Naive B cell (primary cell): Measurements from ENCODE around the gene CD19. TPM values are rescaled to one million over a fixed set of nuclear protein-coding genes. Genes with fewer than 3 reads are reported as not detected.
"Not testable (repeated sequence)": the region's sequence is repeated elsewhere in the genome, so short reads cannot be mapped to it uniquely, and the experiment has no call there.

Experiments
- ATAC-seq, 2 donors: fragments of 150-1000 bp; cut with Tn5 transposase; 2 replicates each; pipeline ENCODE4 v1.10.0; 2021; ENCODE audit warnings: low read depth in 2 of 2, mild to moderate bottlenecking in 2 of 2, moderate library complexity in 2 of 2
- DNase-seq: peaks from one replicate; pipeline ENCODE4 v3.0.0; 2022
- H3K27ac Mint-ChIP-seq, 6 donors: one replicate each; pipeline ENCODE4 v1.8.0; 2020 to 2022; ENCODE audit warnings: mild to moderate bottlenecking in 6 of 6, mixed read lengths in 6 of 6, moderate library complexity in 5 of 6, inconsistent platforms in 2 of 6
- H3K27me3 Mint-ChIP-seq, 3 donors: one replicate each; pipeline ENCODE4 v1.8.0; 2021 to 2022; ENCODE audit warnings: mixed read lengths in 3 of 3, mild to moderate bottlenecking in 1 of 3
- H3K36me3 Mint-ChIP-seq, 2 donors: one replicate each; pipeline ENCODE4 v1.8.0; 2020 to 2022; ENCODE audit warnings: mixed read lengths in 2 of 2, inconsistent platforms in 1 of 2, mild to moderate bottlenecking in 1 of 2
- H3K4me1 Mint-ChIP-seq, 3 donors: one replicate each; pipeline ENCODE4 v1.8.0; 2020 to 2022; ENCODE audit warnings: mixed read lengths in 3 of 3, inconsistent platforms in 1 of 3, mild to moderate bottlenecking in 1 of 3, moderate library complexity in 1 of 3
- H3K4me3 Mint-ChIP-seq, 8 donors: one replicate each; pipeline ENCODE4 v1.8.0; 2020 to 2022; ENCODE audit warnings: mild to moderate bottlenecking in 8 of 8, mixed read lengths in 8 of 8, moderate library complexity in 8 of 8, inconsistent platforms in 2 of 8
- H3K9me3 Mint-ChIP-seq, 7 donors: one replicate each; pipeline ENCODE4 v1.8.0; 2020 to 2022; ENCODE audit warnings: mixed read lengths in 7 of 7, mild to moderate bottlenecking in 5 of 7, inconsistent platforms in 2 of 7, moderate library complexity in 1 of 7
- polyA plus RNA-seq, 6 donors: library from polyadenylated mRNA; unstranded; fragments of 300-500 nt; fragmentation: Illumina TruSeq; gene quantifications; one replicate each; pipeline ENCODE4 v1.2.3, GENCODE V29; 2021; ENCODE audit warnings: low read depth in 6 of 6

The CD19 gene
- polyA plus RNA-seq, 6 donors from 2014 or later = 280 to 597 (median 354) TPM

- peaks cover 17 to 30% of the 10 kb centered on the region in 2 donors for H3K36me3 Mint-ChIP-seq
- H3K4me1 Mint-ChIP-seq = peaks cover 63 to 82% (median 76%) of the 10 kb centered on the region in 3 donors
These were observed 769 bp downstream of the CD19 start for GRCh38 chr16:28932339-28933141.

DNA sequence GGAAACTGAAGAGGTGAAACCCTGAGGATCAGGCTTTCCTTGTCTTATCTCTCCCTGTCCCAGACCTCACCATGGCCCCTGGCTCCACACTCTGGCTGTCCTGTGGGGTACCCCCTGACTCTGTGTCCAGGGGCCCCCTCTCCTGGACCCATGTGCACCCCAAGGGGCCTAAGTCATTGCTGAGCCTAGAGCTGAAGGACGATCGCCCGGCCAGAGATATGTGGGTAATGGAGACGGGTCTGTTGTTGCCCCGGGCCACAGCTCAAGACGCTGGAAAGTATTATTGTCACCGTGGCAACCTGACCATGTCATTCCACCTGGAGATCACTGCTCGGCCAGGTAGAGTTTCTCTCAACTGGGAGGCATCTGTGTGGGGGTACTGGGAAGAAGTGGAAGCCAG lies 1.4 kb downstream of the CD19 start:
- DNase-seq (no peak), ATAC-seq (no peak)
- H3K9me3 Mint-ChIP-seq = no peaks in the 10 kb centered on the region
- no peaks in the 10 kb centered on the region for H3K27me3 Mint-ChIP-seq
- peaks cover 64 to 82% (median 76%) of the 10 kb centered on the region in 3 donors for H3K4me1 Mint-ChIP-seq
- H3K4me3 Mint-ChIP-seq = peak overlapping the region; percentile 87 to 99 (median 97)
- peak overlapping the region; percentile 44 to 98 (median 94) for H3K27ac Mint-ChIP-seq
- peaks cover 17 to 36% of the 10 kb centered on the region in 2 donors for H3K36me3 Mint-ChIP-seq

More at GRCh38 chr16:28932339-28933141, 769 bp downstream of the CD19 start:
- Mint-ChIP-seq H3K9me3 (no peaks in the 10 kb centered on the region), H3K27me3 (no peaks in the 10 kb centered on the region), H3K27ac (peak overlapping the region; percentile 92 to 99 (median 96)), H3K4me3 (peak overlapping the region; percentile 87 to 99 (median 97))
- DNase-seq (no peak), ATAC-seq (no peak)

GRCh38 chr16:28935346-28935745 lies 3.6 kb downstream of the CD19 start:
- no peak for DNase-seq
- Mint-ChIP-seq H3K27ac (peak overlapping the region; percentile 64 to 98 (median 88)), H3K9me3 (no peaks in the 10 kb centered on the region), H3K36me3 (peaks cover 17 to 50% of the 10 kb centered on the region in 2 donors), H3K4me1 (peaks cover 67 to 83% (median 83%) of the 10 kb centered on the region in 3 donors), H3K4me3 (peak overlapping the region; percentile 31 to 97 (median 72)), H3K27me3 (no peaks in the 10 kb centered on the region)
- no peak for ATAC-seq

- Mint-ChIP-seq H3K36me3 (peaks cover 17 to 50% of the 10 kb centered on the region in 2 donors), H3K27me3 (no peaks in the 10 kb centered on the region), H3K9me3 (no peaks in the 10 kb centered on the region), H3K4me1 (peaks cover 60 to 76% (median 75%) of the 10 kb centered on the region in 3 donors), H3K4me3 (peak overlapping the region; percentile 44 to 97 (median 71)), H3K27ac (peak overlapping the region; percentile 88 to 98 (median 90))
- DNase-seq (peak; percentile 80), ATAC-seq (peak; percentile 90 to 93)
These were observed 4.4 kb downstream of the CD19 start for GRCh38 chr16:28935924-28936783.

- DNase-seq = no peak
- ATAC-seq = no peak
- Mint-ChIP-seq H3K4me1 (peaks cover 56 to 70% (median 69%) of the 10 kb centered on the region in 3 donors), H3K27me3 (no peaks in the 10 kb centered on the region), H3K9me3 (no peaks in the 10 kb centered on the region), H3K36me3 (peaks cover 17 to 50% of the 10 kb centered on the region in 2 donors), H3K27ac (peak overlapping the region; percentile 88 to 98 (median 90)), H3K4me3 (peak overlapping the region; percentile 44 to 97 (median 71))
These were observed 5.0 kb downstream of the CD19 start for GRCh38 chr16:28936784-28937155.

GRCh38 chr16:28937222-28937876 lies 5.6 kb downstream of the CD19 start:
- DNase-seq = no peak
- H3K27me3 Mint-ChIP-seq = no peaks in the 10 kb centered on the region
- no peak for ATAC-seq
- H3K27ac Mint-ChIP-seq = peak overlapping the region in 4 of 6 donors; percentile 14 to 94 (median 90)
- H3K4me1 Mint-ChIP-seq = peaks cover 52 to 67% (median 63%) of the 10 kb centered on the region in 3 donors
- peaks cover 17 to 50% of the 10 kb centered on the region in 2 donors for H3K36me3 Mint-ChIP-seq
- peak overlapping the region in 2 of 8 donors; percentile 12 to 36 for H3K4me3 Mint-ChIP-seq
- H3K9me3 Mint-ChIP-seq = no peaks in the 10 kb centered on the region

DNA sequence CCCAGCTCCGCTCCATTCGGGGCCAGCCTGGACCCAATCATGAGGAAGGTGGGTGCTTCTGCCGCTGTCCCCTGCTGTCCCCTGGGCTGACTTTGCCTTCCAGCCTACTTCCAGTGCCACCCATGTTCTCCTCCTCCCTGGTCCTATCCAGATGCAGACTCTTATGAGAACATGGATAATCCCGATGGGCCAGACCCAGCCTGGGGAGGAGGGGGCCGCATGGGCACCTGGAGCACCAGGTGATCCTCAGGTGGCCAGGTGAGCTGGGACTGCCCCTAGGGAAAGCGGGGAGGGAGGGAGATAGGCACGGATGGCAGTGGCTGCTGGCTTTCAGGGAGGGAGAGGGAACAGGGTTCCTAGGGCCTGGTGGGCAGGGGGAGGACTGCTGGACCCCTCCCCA lies 7.0 kb downstream of the CD19 start:
- H3K36me3 Mint-ChIP-seq = peaks cover 17 to 50% of the 10 kb centered on the region in 2 donors
- no peaks in the 10 kb centered on the region for H3K9me3 Mint-ChIP-seq
- no peaks in the 10 kb centered on the region for H3K27me3 Mint-ChIP-seq
- H3K4me1 Mint-ChIP-seq = peaks cover 46 to 58% (median 54%) of the 10 kb centered on the region in 3 donors
- ATAC-seq = no peak
- peak overlapping the region in 4 of 6 donors; percentile 77 to 91 (median 89) for H3K27ac Mint-ChIP-seq
- DNase-seq = no peak
- peak overlapping the region in 1 of 8 donors; percentile 75 for H3K4me3 Mint-ChIP-seq

GRCh38 chr16:28939825-28940224 lies 8.1 kb downstream of the CD19 start:
- Mint-ChIP-seq H3K4me1 (peaks cover 41 to 52% (median 48%) of the 10 kb centered on the region in 3 donors), H3K36me3 (peaks cover 9 to 40% of the 10 kb centered on the region in 2 donors), H3K27ac (peak overlapping the region in 3 of 6 donors; percentile 27 to 88 (median 81))
- H3K9me3 Mint-ChIP-seq, DNase-seq, H3K4me3 Mint-ChIP-seq, ATAC-seq, H3K27me3 Mint-ChIP-seq: not testable (repeated sequence)

- DNase-seq (no peak), ATAC-seq (no peak)
- H3K4me1 Mint-ChIP-seq = peaks cover 20 to 32% (median 25%) of the 10 kb centered on the region in 3 donors
- H3K4me3 Mint-ChIP-seq = no peak overlapping the region
- no peaks in the 10 kb centered on the region for H3K27me3 Mint-ChIP-seq
- peak overlapping the region in 3 of 6 donors; percentile 50 to 74 (median 50) for H3K27ac Mint-ChIP-seq
- peaks cover 0 to 13% of the 10 kb centered on the region in 2 donors for H3K36me3 Mint-ChIP-seq
- H3K9me3 Mint-ChIP-seq = no peaks in the 10 kb centered on the region
These were observed 11.5 kb downstream of the CD19 start for GRCh38 chr16:28943281-28943680.

GRCh38 chr16:28946681-28947080 lies 14.9 kb downstream of the CD19 start:
- ATAC-seq (no peak), DNase-seq (no peak)
- no peak overlapping the region for H3K4me3 Mint-ChIP-seq
- H3K36me3 Mint-ChIP-seq = peaks cover 0 to 8% of the 10 kb centered on the region in 2 donors
- no peaks in the 10 kb centered on the region for H3K9me3 Mint-ChIP-seq
- no peaks in the 10 kb centered on the region for H3K27me3 Mint-ChIP-seq
- H3K4me1 Mint-ChIP-seq = peaks cover 19 to 32% (median 20%) of the 10 kb centered on the region in 3 donors
- H3K27ac Mint-ChIP-seq = no peak overlapping the region

DNA sequence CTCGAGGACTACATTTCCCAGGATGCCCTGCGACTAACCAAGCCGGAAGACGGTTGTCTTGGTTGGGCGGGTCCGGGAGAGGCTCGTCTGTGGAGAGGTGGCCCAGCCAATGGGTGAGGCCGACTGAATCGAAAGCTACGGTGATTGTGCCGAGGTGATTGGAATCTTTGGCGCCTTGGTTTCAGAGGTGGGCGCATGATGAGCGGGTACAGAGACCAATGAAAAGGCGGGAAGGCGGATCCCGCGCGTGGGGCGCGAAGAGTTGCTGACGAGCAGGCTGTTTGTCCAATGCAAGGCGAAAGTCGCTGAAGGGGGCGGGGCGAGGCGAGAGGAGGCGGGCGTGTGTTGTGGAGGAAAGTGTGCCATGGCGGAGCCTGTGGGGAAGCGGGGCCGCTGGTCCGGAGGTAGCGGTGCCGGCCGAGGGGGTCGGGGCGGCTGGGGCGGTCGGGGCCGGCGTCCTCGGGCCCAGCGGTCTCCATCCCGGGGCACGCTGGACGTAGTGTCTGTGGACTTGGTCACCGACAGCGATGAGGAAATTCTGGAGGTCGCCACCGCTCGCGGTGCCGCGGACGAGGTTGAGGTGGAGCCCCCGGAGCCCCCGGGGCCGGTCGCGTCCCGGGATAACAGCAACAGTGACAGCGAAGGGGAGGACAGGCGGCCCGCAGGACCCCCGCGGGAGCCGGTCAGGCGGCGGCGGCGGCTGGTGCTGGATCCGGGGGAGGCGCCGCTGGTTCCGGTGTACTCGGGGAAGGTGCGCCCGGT lies 19.1 kb downstream of the CD19 start, which contains the start of gene NFATC2IP:
Gene NFATC2IP, plus strand, starts transcription at position 290 of the 762 bp plus-strand sequence. Its CDS starts 75 bp downstream, at position 365.
- ATAC-seq = peak; percentile 92 to 94
- H3K27me3 Mint-ChIP-seq = no peaks in the 10 kb centered on the region
- peaks cover 0 to 15% of the 10 kb centered on the region in 2 donors for H3K36me3 Mint-ChIP-seq
- H3K4me3 Mint-ChIP-seq = peak within 1 kb of the TSS; percentile 88 to 99 (median 96)
- H3K9me3 Mint-ChIP-seq = peaks cover 0 to 1% (median 0%) of the 10 kb centered on the region in 7 donors
- DNase-seq = peak; percentile 99
- peaks cover 15 to 35% (median 23%) of the 10 kb centered on the region in 3 donors for H3K4me1 Mint-ChIP-seq
- peak within 1 kb of the TSS; percentile 89 to 98 (median 92) for H3K27ac Mint-ChIP-seq

- H3K27me3 Mint-ChIP-seq = no peaks in the 10 kb centered on the region
- peak overlapping the region; percentile 88 to 99 (median 95) for H3K4me3 Mint-ChIP-seq
- DNase-seq (no peak), ATAC-seq (no peak)
- H3K36me3 Mint-ChIP-seq = peaks cover 3 to 22% of the 10 kb centered on the region in 2 donors
- H3K9me3 Mint-ChIP-seq = peaks cover 0 to 1% (median 0%) of the 10 kb centered on the region in 7 donors
- H3K27ac Mint-ChIP-seq = peak overlapping the region in 5 of 6 donors; percentile 61 to 90 (median 81)
- H3K4me1 Mint-ChIP-seq = peaks cover 16 to 34% (median 25%) of the 10 kb centered on the region in 3 donors
These were observed 19.7 kb downstream of the CD19 start for GRCh38 chr16:28951410-28951943.
